IMR-90 (cell line): ENCODE data around the gene NCKAP5. TPM values are rescaled to one million over a fixed set of nuclear protein-coding genes. Genes with fewer than 3 reads are reported as not detected.

ENCODE experiments used
- ATAC-seq: fragments of 200-7000 bp; cut with Tn5 transposase; 2 replicates; pipeline ENCODE4 v1.9.1; 2020; ENCODE audit warnings: low read depth, mild to moderate bottlenecking, moderate library complexity
- BruUV-seq: library from RNA; stranded (reverse); fragments of 400-500 nt; replicated peaks from 2 replicates; lab custom pipeline; 2021; lab: Mats Ljungman, UMichigan
- CTCF ChIA-PET: fragments of 300-600 bp; formaldehyde crosslinking; extraction: SDS; loops from one replicate; lab custom pipeline; 2021; ENCODE audit warnings: antibody characterized with exemption; lab: Yijun Ruan, JAX
- POLR2A ChIA-PET: fragments of 300-600 bp; sonication (Branson Sonifier 250); formaldehyde crosslinking; loops from one replicate; lab custom pipeline; 2022; ENCODE audit warnings: antibody characterized with exemption; ENCODE audit not compliant: unreplicated experiment; lab: Charles Lee
- DNase-seq: peaks from one replicate; pipeline ENCODE4 v3.0.0; 2013
- H2AFZ ChIP-seq: replicated peaks from 2 replicates; pipeline ENCODE3; 2013; ENCODE audit warnings: low read length, mild to moderate bottlenecking; ENCODE audit not compliant: poor library complexity
- H2AK5ac ChIP-seq: 2 replicates; pipeline ENCODE4 v1.6.1; 2013; ENCODE audit warnings: low read depth, low read length, inconsistent platforms
- H2AK9ac ChIP-seq: replicated peaks from 2 replicates; pipeline ENCODE3; 2013; ENCODE audit warnings: mild to moderate bottlenecking, low read depth, low read length, moderate library complexity; ENCODE audit not compliant: poor library complexity
- H2BK120ac ChIP-seq: 2 replicates; pipeline ENCODE4 v1.6.1; 2013; ENCODE audit warnings: low read depth, low read length, inconsistent platforms
- H2BK15ac ChIP-seq: 3 replicates; pipeline ENCODE4 v1.6.1; 2013; ENCODE audit warnings: low read depth, low read length, inconsistent platforms
- H2BK20ac ChIP-seq: 2 replicates; pipeline ENCODE4 v1.6.1; 2013; ENCODE audit warnings: low read depth, mild to moderate bottlenecking, inconsistent platforms, low read length, moderate library complexity
- H2BK5ac ChIP-seq: 2 replicates; pipeline ENCODE4 v1.6.1; 2013; ENCODE audit warnings: mild to moderate bottlenecking, low read depth, low read length, inconsistent platforms; ENCODE audit not compliant: poor library complexity, severe bottlenecking
- H3K14ac ChIP-seq: replicated peaks from 2 replicates; pipeline ENCODE4 v1.6.1; 2013; ENCODE audit warnings: low read depth, low read length, inconsistent platforms
- H3K18ac ChIP-seq: 2 replicates; pipeline ENCODE4 v1.6.1; 2013; ENCODE audit warnings: low read depth, low read length, control low read depth
- H3K23ac ChIP-seq: 2 replicates; pipeline ENCODE4 v1.6.1; 2013; ENCODE audit warnings: low read depth, low read length, inconsistent platforms
- H3K27ac ChIP-seq: 2 replicates; pipeline ENCODE4 v1.5.1; 2013; ENCODE audit warnings: mild to moderate bottlenecking, control low read depth, low read length; ENCODE audit not compliant: insufficient read depth
- H3K27me3 ChIP-seq: 2 replicates; pipeline ENCODE4 v1.6.1; 2013; ENCODE audit warnings: low read length; ENCODE audit not compliant: control insufficient read depth, insufficient read depth
- H3K36me3 ChIP-seq: 2 replicates; pipeline ENCODE4 v1.6.1; 2013; ENCODE audit warnings: low read length, mixed read lengths; ENCODE audit not compliant: control insufficient read depth, insufficient read depth
- H3K4ac ChIP-seq: 2 replicates; pipeline ENCODE4 v1.6.1; 2013; ENCODE audit warnings: low read depth, low read length, inconsistent platforms
- H3K4me1 ChIP-seq: 2 replicates; pipeline ENCODE4 v1.6.1; 2013; ENCODE audit warnings: low read length, mixed read lengths; ENCODE audit not compliant: control insufficient read depth, insufficient read depth
- H3K4me2 ChIP-seq: 2 replicates; pipeline ENCODE4 v1.6.1; 2013; ENCODE audit warnings: low read depth, mild to moderate bottlenecking, control low read depth, low read length, moderate library complexity
- H3K4me3 ChIP-seq: 2 replicates; pipeline ENCODE4 v1.5.1; 2013; ENCODE audit warnings: low read depth, mild to moderate bottlenecking, control low read depth, low read length, moderate library complexity; ENCODE audit not compliant: insufficient read depth
- H3K56ac ChIP-seq: 2 replicates; pipeline ENCODE4 v1.6.1; 2013; ENCODE audit warnings: low read length, inconsistent platforms; ENCODE audit not compliant: insufficient read depth; ENCODE audit errors: extremely low read depth
- H3K79me1 ChIP-seq, 2 experiments: 2 replicates each; pipeline ENCODE4 v1.6.1; 2013; ENCODE audit warnings: low read length in 2 of 2, inconsistent platforms in 1 of 2, low read depth in 1 of 2
- H3K9ac ChIP-seq: 2 replicates; pipeline ENCODE4 v1.6.1; 2013; ENCODE audit warnings: low read depth, low read length, control low read depth
- H3K9me1 ChIP-seq: 2 replicates; pipeline ENCODE4 v1.6.1; 2013; ENCODE audit warnings: low read length, inconsistent platforms; ENCODE audit not compliant: insufficient read depth
- H3K9me3 ChIP-seq: 2 replicates; pipeline ENCODE4 v1.6.1; 2013; ENCODE audit warnings: low read length; ENCODE audit not compliant: control insufficient read depth, insufficient read depth
- H4K20me1 ChIP-seq: 2 replicates; pipeline ENCODE4 v1.6.1; 2013; ENCODE audit warnings: low read length, inconsistent platforms; ENCODE audit not compliant: insufficient read depth
- H4K5ac ChIP-seq: 2 replicates; pipeline ENCODE4 v1.6.1; 2013; ENCODE audit warnings: mild to moderate bottlenecking, low read depth, low read length, control low read depth
- H4K8ac ChIP-seq, 2 experiments: 2 replicates each; pipeline ENCODE4 v1.6.1; 2013; ENCODE audit warnings: low read depth in 2 of 2, low read length in 2 of 2, control low read depth in 1 of 2, inconsistent platforms in 1 of 2
- H4K91ac ChIP-seq: 2 replicates; pipeline ENCODE4 v1.6.1; 2013; ENCODE audit warnings: low read depth, low read length, inconsistent platforms; ENCODE audit not compliant: insufficient read depth
- CEBPB ChIP-seq: IDR thresholded peaks from 2 replicates; pipeline ENCODE4 v1.6.1; 2012; ENCODE audit warnings: low read depth, low read length, improper control_type of control experiment
- POLR2A ChIP-seq: IDR thresholded peaks from 2 replicates; pipeline ENCODE4 v1.6.1; 2012; ENCODE audit warnings: mild to moderate bottlenecking, low read depth, low read length
- RAD21 ChIP-seq: IDR thresholded peaks from 2 replicates; pipeline ENCODE4 v1.6.1; 2012; ENCODE audit warnings: low read length, improper control_type of control experiment
- dilution Hi-C: fragments of 300-500 bp; cut with HindIII; formaldehyde crosslinking; loops from one replicate; pipeline ENCODE4 v1.14.3; 2018; ENCODE audit warnings: low sequenced_read_pairs; ENCODE audit not compliant: unreplicated experiment
- in situ Hi-C: fragments of 300-500 bp; cut with MboI; formaldehyde crosslinking; loops from 3 replicates; pipeline ENCODE4 v1.14.3; 2019; ENCODE audit warnings: low sequenced_read_pairs, inconsistent platforms, mixed read lengths
- intact Hi-C: fragments of 100-400 bp; cut with micrococcal nuclease; formaldehyde crosslinking; loops from 2 replicates; pipeline ENCODE4 v1.10.0; 2022
- polyA plus RNA-seq, 3 experiments: library from polyadenylated mRNA; depleted of rRNA; stranded (reverse); fragments of >200 nt; gene quantifications; 2 replicates each; pipeline ENCODE4 v1.2.3, GENCODE V29; 2012; ENCODE audit warnings: low replicate concordance in 1 of 3
- total RNA-seq: library from RNA; depleted of rRNA; stranded (reverse); fragments of >200 nt; gene quantifications from 2 replicates; pipeline ENCODE4 v1.2.3, GENCODE V29; 2012

NCKAP5 gene
- total and polyA plus RNA-seq, 2 of the 4 experiments (the other 2 are of a cell fraction) = 2.7 to 3.9 TPM

- no peak overlapping the region for H3K4me3 ChIP-seq
- in situ Hi-C loops (no loop called here), intact Hi-C loops (loop anchor here (10.0 kb wide), 1 partner anchor 365 kb away; no protein-coding TSS in a partner anchor), dilution Hi-C loops (no loop called here)
- ChIA-PET POLR2A (no interaction called here), CTCF (no interaction called here)
- peaks cover 8% of the 10 kb centered on the region; the same call in 1 of the 2 replicates for H3K4me1 ChIP-seq
- peak overlapping the region; percentile 10; the same call in 1 of the 2 replicates for H3K23ac ChIP-seq
- no peak overlapping the region for H2BK120ac ChIP-seq
- H2AK5ac ChIP-seq = no peak overlapping the region
- TF ChIP-seq CEBPB (no peak), RAD21 (no peak), POLR2A (no peak)
- H2AK9ac ChIP-seq = no peak overlapping the region
- H3K9me3 ChIP-seq = no peaks in the 10 kb centered on the region
- BruUV-seq = no TSS peak
- H3K14ac ChIP-seq = no peak overlapping the region
- no peak overlapping the region for H2BK5ac ChIP-seq
- H4K8ac ChIP-seq = no peak overlapping the region
- H3K27ac ChIP-seq = no peak overlapping the region
- H2BK20ac ChIP-seq = no peak overlapping the region
- no peaks in the 10 kb centered on the region; the same call in 1 of the 2 replicates for H4K20me1 ChIP-seq
- DNase-seq (peak; percentile 10), ATAC-seq (peak; percentile 40)
- peaks cover 0 to 8% of the 10 kb centered on the region in 2 experiments; a peak in 1 of 4 replicates for H3K79me1 ChIP-seq
- H3K9me1 ChIP-seq = peaks cover 11% of the 10 kb centered on the region
- H3K56ac ChIP-seq = no peak overlapping the region
- no peak overlapping the region for H4K91ac ChIP-seq
- H3K18ac ChIP-seq = no peak overlapping the region
- no peak overlapping the region for H2BK15ac ChIP-seq
- no peaks in the 10 kb centered on the region for H3K27me3 ChIP-seq
- no peak overlapping the region for H2AFZ ChIP-seq
- H3K9ac ChIP-seq = no peak overlapping the region
- H4K5ac ChIP-seq = no peak overlapping the region
- H3K4ac ChIP-seq = no peak overlapping the region
- H3K36me3 ChIP-seq = peaks cover 12% of the 10 kb centered on the region
- H3K4me2 ChIP-seq = 0 out of 2 replicates have a peak overlapping the region, but pooled peaks have one; percentile 6
These were observed 928.1 kb downstream of the NCKAP5 start for GRCh38 chr2:132640116-132640515.
